Aortic smooth muscle cell (primary cell): ENCODE measurements around the gene CREG1. TPM values are rescaled to one million over a fixed set of nuclear protein-coding genes. Genes with fewer than 3 reads are reported as not detected.

Experiments
- total RNA-seq: library from RNA; depleted of rRNA; stranded (reverse); fragments of >200 nt; gene quantifications from 2 replicates; pipeline ENCODE4 v1.2.3, GENCODE V29; 2014

Gene CREG1
- 18.7 and 30.4 TPM in 2 replicates for total RNA-seq

DNA sequence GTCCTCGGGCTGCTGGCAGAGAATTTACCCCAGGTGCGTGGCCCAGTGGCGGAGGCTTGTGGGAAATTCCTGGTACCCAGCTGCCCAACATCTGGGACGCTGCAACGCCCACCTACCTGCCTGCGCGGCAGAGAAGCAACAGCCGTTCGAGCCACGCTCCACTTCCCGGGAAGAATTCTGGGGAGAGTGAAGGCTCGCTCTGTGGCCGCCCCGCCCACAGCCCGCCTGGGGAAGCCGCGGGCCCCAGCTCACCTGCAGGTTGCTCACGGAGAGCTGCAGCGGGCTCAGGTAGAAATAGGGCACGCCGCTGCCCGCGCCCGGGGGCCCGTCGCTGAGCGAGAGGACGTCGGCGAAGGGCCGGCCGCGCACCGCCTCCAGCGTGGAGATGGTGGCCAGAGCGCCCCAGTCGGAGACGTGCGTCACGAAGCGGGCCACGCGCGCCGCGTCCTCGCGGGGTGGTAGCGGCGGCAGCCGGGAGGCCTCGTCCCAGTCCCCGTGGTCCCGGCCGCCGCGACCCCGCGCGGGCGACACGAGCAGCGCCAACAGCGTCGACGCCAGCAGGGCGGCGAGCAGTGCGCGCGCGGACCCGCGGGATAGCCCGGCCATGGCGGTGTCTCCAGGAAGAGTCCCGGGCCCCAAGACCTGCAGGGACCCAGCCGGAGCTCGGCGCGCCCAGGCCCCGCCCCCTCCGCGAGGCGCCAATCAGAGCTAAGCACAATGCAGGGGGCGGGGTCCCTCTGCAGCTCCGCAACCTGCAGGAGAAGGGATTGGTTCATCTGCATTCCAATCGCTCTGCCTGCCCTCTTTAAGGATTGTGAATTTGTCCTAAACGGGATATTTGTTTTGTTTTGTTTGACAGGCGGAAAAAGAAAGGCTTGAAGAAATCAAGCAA lies at the start of gene CREG1:
TSS of gene CREG1 (minus strand) at position 627 of the 892 bp plus-strand sequence.

DNA sequence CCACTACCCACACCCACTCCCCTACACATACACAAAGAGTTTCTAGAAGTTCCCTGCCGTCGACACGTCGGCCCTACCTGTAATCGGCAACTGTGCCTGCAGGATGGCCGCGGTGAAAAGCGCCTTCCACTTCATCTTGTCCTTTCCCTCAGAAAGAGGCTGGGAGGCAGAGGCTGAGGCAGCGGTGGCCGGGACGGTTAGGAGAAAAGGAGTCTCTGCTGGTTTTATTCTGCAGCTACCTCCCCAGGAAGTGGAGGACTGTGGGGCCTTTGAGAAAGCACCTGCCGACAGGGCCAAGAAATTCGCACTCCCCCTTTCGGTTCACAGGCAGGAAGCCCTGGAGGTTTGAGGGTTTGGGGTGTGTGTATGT lies 35.2 kb downstream of the CREG1 start, which contains the start of gene CD247:
TSS of gene CD247 (minus strand) at position 199 of the 370 bp plus-strand sequence. CDS start at position 135, 64 bp downstream.

Other genes with a start within 250 kb of the CREG1 start
- 0.26 TPM in 1 of 2 replicates, not detected in the other for gene CD247, start 35.2 kb downstream of the CREG1 start, total RNA-seq
- 0.19 and 0.26 TPM in 2 replicates for gene RCSD1, start 76.5 kb upstream of the CREG1 start, total RNA-seq
- 107 and 110 TPM in 2 replicates for gene MPZL1, start 168.2 kb upstream of the CREG1 start, total RNA-seq